ENCODE results near the gene PPP3CB. TPM values are rescaled to one million over a fixed set of nuclear protein-coding genes. Genes with fewer than 3 reads are reported as not detected.

Gene PPP3CB
- total RNA-seq, 2 experiments from 2014 or later, result 41.7 to 42.2 TPM

DNA sequence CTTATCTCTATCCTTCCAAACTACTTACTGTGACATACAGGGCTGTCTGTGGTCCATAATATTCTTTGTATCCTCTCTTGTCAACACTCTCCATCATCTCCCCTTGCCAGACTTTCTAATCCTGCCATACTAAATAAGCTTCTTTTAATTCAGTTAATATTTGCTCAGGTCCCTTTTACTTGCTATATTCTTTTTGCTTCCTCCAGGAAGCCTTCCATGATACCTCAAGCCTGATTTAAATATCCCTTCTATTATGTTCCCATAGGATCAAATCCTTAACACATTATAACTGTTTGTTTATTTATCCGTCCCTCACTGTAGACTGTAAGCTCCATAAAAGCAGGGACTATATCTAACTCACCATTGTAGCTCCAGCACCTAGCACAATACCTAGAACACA is 7.2 kb upstream of the PPP3CB start:
- DNase-seq (no peak), ATAC-seq (ENCODE audit: low read depth) (no peak)
- Mint-ChIP-seq H3K4me3 (no peak overlapping the region), H3K27ac (no peak overlapping the region), H3K36me3 (peaks cover 14% of the 10 kb centered on the region), H3K4me1 (peaks cover 12% of the 10 kb centered on the region), H3K27me3 (no peaks in the 10 kb centered on the region), H3K9me3 (no peaks in the 10 kb centered on the region)
- POLR2A ChIA-PET, result no interaction called here

DNA sequence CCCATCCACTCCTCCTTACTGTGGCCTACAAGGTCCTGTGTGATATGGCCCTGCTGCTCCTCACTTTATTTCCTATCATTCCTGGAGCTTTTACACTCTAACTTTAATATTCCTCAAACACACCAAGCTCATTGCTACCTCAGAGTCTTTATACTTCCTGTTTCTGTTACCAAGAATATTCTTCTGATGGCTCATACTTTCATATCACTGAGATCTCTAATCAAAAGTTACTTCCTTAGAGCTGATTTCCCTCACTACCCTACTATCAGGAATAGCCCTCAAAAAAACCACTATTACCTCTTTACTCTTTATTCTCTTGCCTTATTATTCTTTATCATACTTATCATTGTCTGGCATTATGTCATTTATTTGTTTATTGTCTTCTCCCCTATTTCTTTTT is 5.8 kb upstream of the PPP3CB start:
- H3K4me1 Mint-ChIP-seq, result peaks cover 14% of the 10 kb centered on the region
- peaks cover 17% of the 10 kb centered on the region for H3K36me3 Mint-ChIP-seq
- H3K27me3 Mint-ChIP-seq, result no peaks in the 10 kb centered on the region
- H3K27ac Mint-ChIP-seq, result peak overlapping the region; percentile 88
- DNase-seq, result no peak
- no peaks in the 10 kb centered on the region for H3K9me3 Mint-ChIP-seq
- POLR2A ChIA-PET, result no interaction called here
- ATAC-seq (ENCODE audit: low read depth), result no peak
- peak overlapping the region; percentile 50 for H3K4me3 Mint-ChIP-seq

DNA sequence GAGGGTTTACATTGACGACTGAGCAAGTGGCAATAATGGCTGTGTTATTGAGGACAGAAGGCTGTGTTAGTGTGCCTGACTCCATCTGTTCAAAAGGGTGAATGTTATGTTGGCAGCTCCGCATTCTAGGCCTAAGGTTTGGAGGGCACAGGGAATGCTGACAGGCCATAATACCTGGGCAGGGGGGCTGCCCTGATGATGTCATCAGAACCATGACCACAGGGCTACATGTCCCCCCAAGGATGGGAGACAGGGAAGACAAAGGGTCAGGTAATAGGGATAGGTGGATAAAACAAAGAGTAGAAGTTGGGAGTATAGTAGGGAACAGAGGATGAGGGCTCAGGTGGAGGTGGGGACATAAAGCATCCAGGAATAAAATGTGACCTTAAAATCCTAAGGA is 1.8 kb upstream of the PPP3CB start:
- DNase-seq (no peak), ATAC-seq (ENCODE audit: low read depth) (no peak)
- POLR2A ChIA-PET, result interaction anchor here (2.5 kb wide), 1 partner anchor 139 kb away, joined by 11 read pairs; the partner anchor contains the start of gene CFAP70
- H3K9me3 Mint-ChIP-seq, result no peaks in the 10 kb centered on the region
- no peak overlapping the region for H3K27ac Mint-ChIP-seq
- H3K4me3 Mint-ChIP-seq, result no peak overlapping the region
- H3K36me3 Mint-ChIP-seq, result peaks cover 18% of the 10 kb centered on the region
- no peaks in the 10 kb centered on the region for H3K27me3 Mint-ChIP-seq
- H3K4me1 Mint-ChIP-seq, result peaks cover 35% of the 10 kb centered on the region

DNA sequence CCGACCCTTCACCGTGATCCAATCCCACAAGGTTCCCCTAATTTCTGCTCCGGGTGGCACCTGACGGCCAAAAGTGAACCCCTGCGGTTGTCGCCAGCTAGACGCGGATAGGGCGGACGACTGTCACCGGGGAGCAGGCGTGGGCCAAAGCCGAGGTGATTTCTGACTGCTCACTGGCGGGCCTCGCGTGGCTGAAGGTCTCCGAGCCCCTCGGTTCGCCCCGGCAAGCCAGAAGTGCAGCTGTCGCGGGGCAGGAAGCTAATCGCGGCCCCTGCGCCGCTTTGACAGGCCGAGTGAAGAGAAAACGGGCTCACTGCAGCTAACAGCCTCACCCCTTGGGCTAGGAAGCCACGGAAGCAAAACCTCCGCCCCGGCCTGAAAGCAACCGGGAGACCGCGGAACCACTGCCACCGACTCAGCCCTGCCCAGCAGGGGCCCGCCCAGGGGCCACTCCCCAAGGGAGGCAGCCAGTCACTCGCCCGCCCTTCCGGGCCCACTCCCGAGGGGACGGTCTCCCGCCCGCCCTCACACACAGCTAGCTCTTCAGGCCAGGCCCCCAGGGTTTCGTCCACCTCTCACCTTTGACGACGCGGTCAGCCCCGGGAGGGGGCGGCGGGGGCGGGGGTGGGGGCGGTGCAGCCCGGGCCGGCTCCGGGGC is 469 bp downstream of the PPP3CB start:
- Mint-ChIP-seq H3K4me1 (peaks cover 27% of the 10 kb centered on the region), H3K36me3 (peaks cover 12% of the 10 kb centered on the region), H3K27me3 (no peaks in the 10 kb centered on the region), H3K9me3 (no peaks in the 10 kb centered on the region), H3K4me3 (peak overlapping the region; percentile 98), H3K27ac (peak overlapping the region; percentile 96)
- peak; percentile 93 for ATAC-seq (ENCODE audit: low read depth)
- POLR2A ChIA-PET, result interaction anchor here (0.6 to 2.5 kb wide), 17 partner anchors 9 to 401 kb away, joined by 3 to 20 read pairs (median 4); partner anchors contain the start of genes ANXA7, CFAP70, CHCHD1 and DNAJC9
- peak; percentile 89 for DNase-seq

DNA sequence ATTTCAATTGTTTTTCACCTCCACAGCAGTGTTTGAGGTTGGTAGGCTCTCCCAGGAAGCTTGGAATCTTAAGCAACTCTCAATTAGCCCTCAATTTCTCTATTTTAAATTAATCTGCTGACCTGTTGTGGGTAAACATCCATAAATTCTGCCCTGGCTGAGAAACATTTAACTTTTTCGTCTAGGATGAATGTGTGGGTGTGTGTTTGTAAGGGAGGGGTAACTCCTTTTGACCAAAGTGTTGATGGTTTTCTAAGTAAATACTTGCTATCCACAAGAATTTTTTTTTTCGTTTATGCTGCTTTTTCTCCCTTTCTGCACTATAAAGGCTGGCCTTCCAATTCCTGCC is 973 bp downstream of the PPP3CB start:
- DNase-seq, result no peak
- ATAC-seq (ENCODE audit: low read depth), result no peak
- H3K27me3 Mint-ChIP-seq, result no peaks in the 10 kb centered on the region
- peaks cover 12% of the 10 kb centered on the region for H3K36me3 Mint-ChIP-seq
- H3K9me3 Mint-ChIP-seq, result no peaks in the 10 kb centered on the region
- H3K27ac Mint-ChIP-seq, result peak overlapping the region; percentile 96
- POLR2A ChIA-PET, result interaction anchor here (0.7 to 2.3 kb wide), 10 partner anchors 8 to 400 kb away, joined by 3 to 20 read pairs (median 5); partner anchors contain the start of genes ANXA7, DNAJC9 and MRPS16
- H3K4me1 Mint-ChIP-seq, result peaks cover 27% of the 10 kb centered on the region
- peak overlapping the region; percentile 98 for H3K4me3 Mint-ChIP-seq

DNA sequence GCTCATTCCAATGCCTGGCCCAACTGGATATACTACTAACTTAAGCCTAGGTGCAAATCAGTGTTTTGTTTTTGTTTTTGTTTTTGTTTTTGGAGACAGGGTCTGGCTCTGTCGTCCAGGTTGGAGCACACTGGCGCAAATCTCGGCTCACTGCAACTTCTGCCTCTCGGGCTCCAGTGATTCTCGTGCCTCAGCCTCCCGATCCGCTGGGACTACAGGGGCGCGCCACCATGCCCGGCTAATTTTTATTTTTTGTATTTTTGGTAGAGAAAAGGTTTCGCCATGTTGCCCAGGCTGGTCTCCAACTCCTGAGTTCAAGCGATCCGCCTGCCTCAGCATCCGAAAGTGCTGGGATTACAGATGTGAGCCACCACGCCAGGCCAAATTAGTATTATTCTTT is 1.6 kb downstream of the PPP3CB start:
- ATAC-seq (ENCODE audit: low read depth) (no peak), DNase-seq (no peak)
- no peak overlapping the region for H3K27ac Mint-ChIP-seq
- H3K4me1 Mint-ChIP-seq, result peaks cover 27% of the 10 kb centered on the region
- H3K9me3 Mint-ChIP-seq, result no peaks in the 10 kb centered on the region
- H3K27me3 Mint-ChIP-seq, result no peaks in the 10 kb centered on the region
- H3K36me3 Mint-ChIP-seq, result peaks cover 14% of the 10 kb centered on the region
- H3K4me3 Mint-ChIP-seq, result peak overlapping the region; percentile 38
- POLR2A ChIA-PET, result interaction anchor here (2.1 to 2.3 kb wide), 3 partner anchors 131 to 247 kb away, joined by 11 to 20 read pairs (median 13); partner anchors contain the start of genes DNAJC9 and MRPS16

DNA sequence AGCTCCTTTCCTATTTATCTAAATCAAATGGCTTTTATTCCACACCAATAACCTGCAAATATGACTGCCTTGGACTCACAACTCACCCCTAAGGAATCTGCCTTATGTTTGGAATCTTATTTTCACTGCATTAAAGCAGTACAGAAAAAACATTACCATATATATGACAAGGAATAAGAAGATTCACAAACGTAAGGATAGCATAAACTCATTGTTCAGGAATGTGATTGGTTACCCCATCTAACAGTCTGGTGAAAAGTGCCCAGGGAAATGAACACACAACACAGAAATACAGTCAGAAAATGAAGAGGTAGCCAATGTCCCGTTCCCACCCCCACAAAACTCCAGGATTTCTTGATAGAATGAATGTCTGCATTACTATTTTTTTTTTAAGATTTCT is 2.0 kb downstream of the PPP3CB start:
- Mint-ChIP-seq H3K27me3 (no peaks in the 10 kb centered on the region), H3K4me3 (peak overlapping the region; percentile 38), H3K9me3 (no peaks in the 10 kb centered on the region), H3K36me3 (peaks cover 17% of the 10 kb centered on the region), H3K27ac (peak overlapping the region; percentile 47), H3K4me1 (peaks cover 27% of the 10 kb centered on the region)
- POLR2A ChIA-PET, result interaction anchor here (0.7 kb wide), 1 partner anchor 224 kb away, joined by 3 read pairs; no protein-coding TSS in a partner anchor
- no peak for ATAC-seq (ENCODE audit: low read depth)
- DNase-seq, result no peak

DNA sequence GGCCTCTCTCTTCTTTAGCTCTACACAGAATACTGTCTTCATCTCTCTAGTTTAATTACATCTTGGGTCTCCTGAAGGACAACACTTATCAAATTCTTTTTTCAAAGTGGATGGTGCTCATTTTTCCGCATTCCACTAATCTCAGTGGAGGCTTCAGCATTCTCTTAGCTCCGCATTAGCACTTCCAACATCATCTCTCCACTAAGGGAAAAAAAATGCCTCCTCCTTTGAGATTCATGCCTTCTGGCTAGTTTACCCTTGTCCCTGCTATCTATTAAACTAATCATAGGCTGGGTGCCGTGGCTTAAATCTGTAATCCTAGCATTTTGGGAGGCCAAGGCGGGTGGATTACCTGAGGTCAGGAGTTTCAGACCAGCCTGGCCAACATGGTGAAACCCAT is 9.2 kb downstream of the PPP3CB start:
- H3K4me1 Mint-ChIP-seq, result peaks cover 5% of the 10 kb centered on the region
- POLR2A ChIA-PET, result interaction anchor here (0.9 kb wide), 1 partner anchor 9 kb away, joined by 3 read pairs; no protein-coding TSS in a partner anchor
- no peak overlapping the region for H3K4me3 Mint-ChIP-seq

DNA sequence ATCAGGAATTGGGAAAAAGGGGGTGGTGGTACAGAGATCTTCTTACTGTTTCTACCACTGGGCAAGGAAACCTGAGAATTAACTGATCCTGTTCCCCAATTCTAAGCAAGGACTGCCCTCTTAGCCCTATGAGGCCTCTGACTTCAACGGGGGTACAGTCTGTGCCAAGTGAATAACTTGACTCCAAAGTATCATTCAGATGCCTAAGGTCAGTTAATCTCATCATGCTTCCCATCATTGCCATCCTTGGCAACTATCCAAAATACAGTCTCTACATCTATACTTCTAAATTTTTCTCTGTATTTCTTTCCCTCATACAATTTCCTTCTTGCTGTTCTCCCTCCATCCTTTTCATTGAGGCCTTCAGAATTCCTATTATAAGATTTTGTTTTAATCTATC is 10.5 kb downstream of the PPP3CB start:
- POLR2A ChIA-PET, result interaction anchor here (1.0 kb wide), 1 partner anchor 15 kb away, joined by 5 read pairs; no protein-coding TSS in a partner anchor
- Mint-ChIP-seq H3K4me1 (peaks cover 5% of the 10 kb centered on the region), H3K27ac (no peak overlapping the region)

More for the DNA sequence above, 9.2 kb downstream of the PPP3CB start:
- DNase-seq (no peak), ATAC-seq (ENCODE audit: low read depth) (no peak)
- Mint-ChIP-seq H3K9me3 (no peaks in the 10 kb centered on the region), H3K36me3 (peaks cover 29% of the 10 kb centered on the region), H3K27me3 (no peaks in the 10 kb centered on the region), H3K27ac (no peak overlapping the region)

DNA sequence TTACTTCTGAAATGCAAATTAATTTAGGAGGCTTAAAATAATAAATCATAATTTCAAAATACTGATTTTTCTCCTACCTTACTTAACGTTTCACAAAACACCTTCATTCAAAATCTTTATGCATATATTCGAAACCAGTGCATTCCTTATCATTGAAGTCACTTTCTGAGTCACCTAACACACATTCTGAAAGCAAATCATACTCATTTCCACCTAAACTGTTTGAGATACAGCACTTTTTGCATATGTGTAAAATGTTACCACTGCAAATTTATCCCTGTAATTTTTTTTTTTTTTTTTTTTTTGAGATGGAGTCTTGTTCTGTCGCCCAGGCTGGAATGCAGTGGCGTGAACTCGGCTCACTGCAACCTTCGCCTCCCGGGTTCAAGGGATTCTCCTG is 15.7 kb downstream of the PPP3CB start:
- no peak for ATAC-seq (ENCODE audit: low read depth)
- POLR2A ChIA-PET, result no interaction called here
- Mint-ChIP-seq H3K27me3 (no peaks in the 10 kb centered on the region), H3K4me3 (no peak overlapping the region), H3K9me3 (no peaks in the 10 kb centered on the region), H3K36me3 (peaks cover 16% of the 10 kb centered on the region), H3K4me1 (peaks cover 1% of the 10 kb centered on the region), H3K27ac (no peak overlapping the region)
- no peak for DNase-seq

More for the DNA sequence above, 10.5 kb downstream of the PPP3CB start:
- Mint-ChIP-seq H3K27me3 (no peaks in the 10 kb centered on the region), H3K36me3 (peaks cover 29% of the 10 kb centered on the region), H3K9me3 (no peaks in the 10 kb centered on the region), H3K4me3 (no peak overlapping the region)
- DNase-seq, result no peak
- ATAC-seq (ENCODE audit: low read depth), result no peak

DNA sequence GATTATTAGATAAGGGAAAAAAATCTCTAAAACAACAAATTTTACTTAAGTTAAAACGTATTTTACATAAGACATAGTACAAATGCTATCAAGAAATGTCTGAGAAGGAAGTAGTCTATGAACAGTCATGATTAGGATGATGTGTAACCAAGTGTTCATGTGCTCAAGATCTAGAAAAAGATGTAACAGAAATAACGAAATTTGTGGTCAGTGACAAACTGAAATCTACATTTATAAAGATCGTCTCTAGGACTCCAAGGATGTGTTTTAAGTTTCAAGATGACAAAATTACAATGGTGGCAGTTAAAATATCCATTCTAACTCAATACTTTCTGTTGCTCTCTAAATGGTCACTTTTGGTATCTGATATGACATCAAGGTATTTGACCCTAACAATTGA is 17.2 kb downstream of the PPP3CB start:
- no peak for ATAC-seq (ENCODE audit: low read depth)
- no peak overlapping the region for H3K4me3 Mint-ChIP-seq

DNA sequence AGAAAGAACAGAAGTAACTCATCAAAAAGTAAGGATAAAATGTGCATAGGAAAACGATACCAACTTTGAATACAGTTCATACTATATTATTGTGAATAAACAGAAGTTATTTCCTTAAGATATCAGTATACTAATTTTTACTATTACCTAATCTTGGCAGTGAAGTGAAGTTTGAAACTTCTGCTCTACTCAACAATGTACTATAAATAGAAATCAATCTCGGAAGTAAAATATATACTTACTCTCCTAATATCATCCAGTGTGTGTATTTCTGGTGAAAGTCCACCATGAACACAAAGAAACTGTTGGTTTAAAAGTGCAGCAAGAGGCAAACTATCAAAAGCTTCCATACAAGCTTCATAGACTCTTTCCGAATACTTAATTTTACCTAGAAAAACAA is 24.6 kb downstream of the PPP3CB start:
- Mint-ChIP-seq H3K4me1 (peaks cover 3% of the 10 kb centered on the region), H3K9me3 (no peaks in the 10 kb centered on the region), H3K4me3 (no peak overlapping the region), H3K27ac (no peak overlapping the region), H3K36me3 (peaks cover 29% of the 10 kb centered on the region), H3K27me3 (no peaks in the 10 kb centered on the region)
- POLR2A ChIA-PET, result no interaction called here
- DNase-seq, result no peak
- no peak for ATAC-seq (ENCODE audit: low read depth)

More for the DNA sequence above, 17.2 kb downstream of the PPP3CB start:
- H3K36me3 Mint-ChIP-seq, result peaks cover 20% of the 10 kb centered on the region
- POLR2A ChIA-PET, result no interaction called here
- peaks cover 1% of the 10 kb centered on the region for H3K4me1 Mint-ChIP-seq
- H3K27ac Mint-ChIP-seq, result no peak overlapping the region
- DNase-seq, result no peak
- no peaks in the 10 kb centered on the region for H3K9me3 Mint-ChIP-seq
- no peaks in the 10 kb centered on the region for H3K27me3 Mint-ChIP-seq

DNA sequence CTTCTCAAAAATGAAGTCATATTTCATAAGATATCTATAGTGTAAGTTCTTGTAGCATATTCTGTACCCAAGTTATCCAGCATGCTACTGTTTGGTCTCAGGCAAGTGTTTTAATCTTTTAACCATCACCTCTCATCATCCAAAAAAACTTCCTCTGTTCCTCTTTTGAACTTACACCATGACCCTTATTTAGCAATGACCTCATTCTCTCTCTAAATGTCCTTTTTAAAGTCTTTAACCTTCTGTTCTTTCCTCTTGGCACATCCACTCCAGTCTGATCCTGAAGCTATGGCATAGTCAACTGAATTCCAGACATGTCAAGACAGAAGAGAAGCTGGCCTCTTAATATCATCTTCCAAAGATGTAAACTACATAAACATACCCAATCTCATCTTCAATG is 26.2 kb downstream of the PPP3CB start:
- H3K36me3 Mint-ChIP-seq, result peaks cover 26% of the 10 kb centered on the region
- no peaks in the 10 kb centered on the region for H3K27me3 Mint-ChIP-seq
- no peak for ATAC-seq (ENCODE audit: low read depth)
- peaks cover 3% of the 10 kb centered on the region for H3K4me1 Mint-ChIP-seq
- no peak for DNase-seq
- POLR2A ChIA-PET, result interaction anchor here (1.2 kb wide), 1 partner anchor 16 kb away, joined by 5 read pairs; no protein-coding TSS in a partner anchor
- H3K4me3 Mint-ChIP-seq, result no peak overlapping the region
- no peak overlapping the region for H3K27ac Mint-ChIP-seq
- H3K9me3 Mint-ChIP-seq, result no peaks in the 10 kb centered on the region

DNA sequence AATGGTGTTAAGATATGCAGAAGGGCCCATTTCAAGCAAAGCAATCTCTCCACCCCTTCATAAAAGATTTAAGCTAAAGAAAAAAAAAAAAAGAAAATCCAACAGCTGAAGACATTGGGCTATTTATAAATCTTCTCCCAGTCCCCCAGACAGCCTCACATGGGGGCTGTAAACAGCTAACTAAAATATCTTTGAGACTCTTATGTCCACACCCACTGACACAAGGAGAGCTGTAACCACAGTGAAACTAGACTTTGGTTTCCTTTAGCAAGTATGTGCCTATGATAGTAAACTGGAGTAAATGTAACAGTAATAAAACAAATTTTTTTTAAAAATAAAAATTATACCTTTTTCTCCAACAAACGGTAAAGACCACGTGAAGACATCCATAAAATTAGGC is 28.6 kb downstream of the PPP3CB start:
- H3K4me1 Mint-ChIP-seq, result peaks cover 3% of the 10 kb centered on the region
- ATAC-seq (ENCODE audit: low read depth) (peak; percentile 67), DNase-seq (no peak)
- no peak overlapping the region for H3K4me3 Mint-ChIP-seq
- no peaks in the 10 kb centered on the region for H3K9me3 Mint-ChIP-seq
- H3K27ac Mint-ChIP-seq, result no peak overlapping the region
- H3K27me3 Mint-ChIP-seq, result no peaks in the 10 kb centered on the region
- POLR2A ChIA-PET, result interaction anchor here (0.9 kb wide), 1 partner anchor 158 kb away, joined by 4 read pairs; no protein-coding TSS in a partner anchor
- H3K36me3 Mint-ChIP-seq, result peaks cover 30% of the 10 kb centered on the region

Measured in activated naive CD8-positive, alpha-beta T cell treated with anti-CD3 and anti-CD28 coated beads, Interleukin-2, amount 10 ng/mL, durations not matched to agents 7 days and 5 days (primary cell).